ENCODE results near the gene ARHGAP27.

ARHGAP27 gene

DNA sequence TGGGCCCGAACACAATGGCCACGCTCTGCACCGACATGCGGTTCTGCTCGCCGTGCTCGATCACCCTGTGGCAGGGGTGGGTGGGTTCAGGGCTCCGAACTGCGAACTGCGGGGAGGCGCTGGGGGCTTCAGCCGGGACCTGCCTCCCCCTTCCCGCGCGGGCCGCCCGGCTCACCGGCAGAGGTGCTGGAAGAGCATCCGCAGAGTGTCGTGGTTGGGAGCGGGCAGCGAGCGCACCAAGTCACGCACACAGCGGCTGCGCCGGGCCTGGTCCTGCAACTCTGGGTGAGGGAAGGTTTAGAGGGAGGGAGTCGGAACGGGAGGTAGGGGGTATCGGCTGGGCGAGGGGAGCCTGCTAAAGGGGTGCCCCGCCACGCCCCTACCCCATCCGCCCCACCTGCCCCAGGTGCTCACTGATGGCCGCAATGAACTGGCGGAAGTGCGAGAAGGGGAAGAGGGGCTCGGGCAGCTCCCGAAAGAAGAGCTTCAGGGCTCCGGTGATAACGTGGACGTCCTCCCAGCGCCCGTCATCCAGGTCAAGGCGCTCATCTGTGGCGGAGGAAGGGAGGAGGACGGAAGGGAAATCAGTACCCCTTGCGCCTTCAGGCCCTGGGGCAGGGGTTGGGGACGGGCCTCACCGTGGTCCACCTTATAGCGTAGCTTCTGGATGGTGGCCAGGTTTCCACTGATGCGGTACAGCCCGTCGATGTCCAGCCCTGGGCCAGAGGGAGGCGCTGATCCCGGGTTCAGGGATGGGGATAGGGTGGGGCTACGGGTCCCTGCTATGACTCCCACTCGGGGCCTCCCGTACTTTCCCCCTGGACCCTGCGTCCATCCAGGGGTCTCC is 36.9 kb downstream of the ARHGAP27 start:
- TF ChIP-seq CTCF (IDR thresholded peaks at IDR 0.05): no peak
- DNase-seq: no peak
- peaks cover 23% of the 10 kb centered on the region for H3K4me1 Mint-ChIP-seq

DNA sequence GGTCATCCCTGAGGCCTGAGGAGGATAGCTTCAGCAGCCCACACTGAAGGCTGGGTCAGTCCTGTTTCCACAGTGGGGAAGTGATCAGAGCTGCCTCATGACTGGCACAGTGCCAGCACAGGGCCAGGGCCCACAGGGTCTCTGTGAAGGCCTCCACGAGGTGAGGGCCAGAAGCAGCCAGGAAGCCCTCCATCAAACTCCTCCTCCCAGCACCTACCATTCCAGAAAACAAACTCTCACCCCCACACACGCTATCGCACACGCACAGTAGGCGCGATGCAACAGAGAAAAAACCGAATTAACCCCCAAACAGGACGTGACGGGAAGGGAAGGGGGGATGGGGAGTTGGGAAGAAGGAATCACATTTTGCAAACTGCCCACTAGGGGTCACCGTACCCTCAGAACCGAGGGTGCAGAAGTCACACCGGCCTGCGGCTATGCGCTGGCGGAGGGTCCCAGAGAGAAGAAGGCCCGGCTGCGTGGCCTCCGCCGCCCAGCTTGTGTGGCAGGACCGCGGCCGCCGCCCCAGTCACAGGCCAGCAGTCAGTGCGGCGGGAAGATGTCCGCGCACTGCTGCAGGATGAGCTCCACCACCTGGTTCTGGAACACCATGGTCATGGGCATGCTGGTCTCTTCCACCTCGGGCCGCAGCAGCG is 37.6 kb downstream of the ARHGAP27 start:
- DNase-seq: peak; percentile 84
- Mint-ChIP-seq H3K4me3 (no peak overlapping the region), H3K36me3 (ENCODE audit: low read depth) (peaks cover 8% of the 10 kb centered on the region), H3K27me3 (ENCODE audit: low read depth, poor library complexity) (peaks cover 15% of the 10 kb centered on the region), H3K4me1 (peaks cover 23% of the 10 kb centered on the region), H3K27ac (peak overlapping the region; percentile 22), H3K9me3 (peaks cover 5% of the 10 kb centered on the region)
- TF ChIP-seq CTCF (IDR thresholded peaks at IDR 0.05): peak; percentile 77

More for the DNA sequence above, 36.9 kb downstream of the ARHGAP27 start:
- Mint-ChIP-seq H3K36me3 (ENCODE audit: low read depth) (peaks cover 8% of the 10 kb centered on the region), H3K9me3 (peaks cover 5% of the 10 kb centered on the region), H3K4me3 (no peak overlapping the region), H3K27me3 (ENCODE audit: low read depth, poor library complexity) (peaks cover 11% of the 10 kb centered on the region), H3K27ac (no peak overlapping the region)

GRCh38 chr17:45394564-45394912 is 38.1 kb downstream of the ARHGAP27 start:
- H3K27me3 Mint-ChIP-seq (ENCODE audit: low read depth, poor library complexity): peaks cover 20% of the 10 kb centered on the region
- no peak overlapping the region for H3K4me3 Mint-ChIP-seq
- no peak for DNase-seq
- H3K36me3 Mint-ChIP-seq (ENCODE audit: low read depth): peaks cover 8% of the 10 kb centered on the region
- H3K27ac Mint-ChIP-seq: no peak overlapping the region
- peaks cover 23% of the 10 kb centered on the region for H3K4me1 Mint-ChIP-seq
- no peak for TF ChIP-seq CTCF (IDR thresholded peaks at IDR 0.05)
- peaks cover 5% of the 10 kb centered on the region for H3K9me3 Mint-ChIP-seq

DNA sequence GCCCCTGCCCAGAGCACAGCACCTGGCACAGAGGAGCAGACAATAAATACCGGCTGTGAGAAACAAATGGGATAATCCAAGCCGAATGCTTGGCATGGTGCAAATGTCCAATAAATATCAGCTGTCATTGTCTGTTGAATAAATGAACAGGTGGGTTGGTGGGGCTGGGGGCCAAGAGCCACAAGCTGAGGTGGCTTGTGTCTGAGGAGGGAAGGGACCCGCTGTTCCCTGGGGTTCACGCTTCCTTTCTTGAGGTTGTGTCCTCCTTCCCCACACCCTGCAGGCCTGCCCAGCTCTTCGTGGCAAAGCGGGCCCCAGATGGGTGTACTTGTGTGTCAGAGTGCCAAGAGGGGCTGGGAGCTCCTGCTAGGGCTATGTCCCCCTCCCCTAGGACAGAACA is 38.6 kb downstream of the ARHGAP27 start:
- DNase-seq: no peak
- no peak for TF ChIP-seq CTCF (IDR thresholded peaks at IDR 0.05)
- Mint-ChIP-seq H3K27ac (no peak overlapping the region), H3K27me3 (ENCODE audit: low read depth, poor library complexity) (peaks cover 21% of the 10 kb centered on the region), H3K9me3 (peaks cover 5% of the 10 kb centered on the region), H3K4me3 (no peak overlapping the region), H3K36me3 (ENCODE audit: low read depth) (peaks cover 8% of the 10 kb centered on the region), H3K4me1 (peaks cover 24% of the 10 kb centered on the region)

GRCh38 chr17:45393411-45393810 is 39.3 kb downstream of the ARHGAP27 start:
- H3K4me3 Mint-ChIP-seq: no peak overlapping the region
- no peak overlapping the region for H3K27ac Mint-ChIP-seq
- TF ChIP-seq CTCF (IDR thresholded peaks at IDR 0.05): no peak
- H3K9me3 Mint-ChIP-seq: peaks cover 5% of the 10 kb centered on the region
- H3K4me1 Mint-ChIP-seq: peaks cover 24% of the 10 kb centered on the region
- H3K36me3 Mint-ChIP-seq (ENCODE audit: low read depth): peaks cover 8% of the 10 kb centered on the region
- DNase-seq: no peak
- peaks cover 22% of the 10 kb centered on the region for H3K27me3 Mint-ChIP-seq (ENCODE audit: low read depth, poor library complexity)
